Inferior parietal cortex (tissue), 1 donor: ENCODE data around the gene IKZF4.
A peak's percentile ranks its signal among the peaks of the same experiment; 100 is the strongest.

Source experiments
- DNase-seq: peaks from one replicate; pipeline ENCODE4 v3.0.0-alpha.2; 2016; ENCODE audit errors: extremely low spot score

IKZF4 gene

DNA sequence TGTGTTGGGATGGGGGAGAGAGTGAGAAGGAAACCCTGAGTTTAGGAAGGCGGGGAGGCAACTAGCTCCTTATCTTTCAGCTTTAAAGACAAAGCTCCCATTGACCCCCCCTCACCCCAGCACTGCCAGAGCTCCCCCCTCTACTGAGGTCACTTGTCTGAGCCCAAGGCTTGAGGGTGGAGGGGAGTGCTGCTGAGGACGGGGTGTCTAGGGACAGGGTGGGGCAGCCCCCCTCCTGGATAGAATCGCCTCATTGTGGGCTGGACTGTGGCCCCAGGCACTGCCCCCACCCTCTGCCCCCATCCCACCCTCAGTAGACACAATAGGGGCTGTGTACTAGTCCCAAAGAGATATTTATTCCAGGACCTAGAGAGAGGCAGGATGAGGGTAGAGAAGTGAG lies 62.1 kb downstream of the IKZF4 start:
- DNase-seq = peak; percentile 73

DNA sequence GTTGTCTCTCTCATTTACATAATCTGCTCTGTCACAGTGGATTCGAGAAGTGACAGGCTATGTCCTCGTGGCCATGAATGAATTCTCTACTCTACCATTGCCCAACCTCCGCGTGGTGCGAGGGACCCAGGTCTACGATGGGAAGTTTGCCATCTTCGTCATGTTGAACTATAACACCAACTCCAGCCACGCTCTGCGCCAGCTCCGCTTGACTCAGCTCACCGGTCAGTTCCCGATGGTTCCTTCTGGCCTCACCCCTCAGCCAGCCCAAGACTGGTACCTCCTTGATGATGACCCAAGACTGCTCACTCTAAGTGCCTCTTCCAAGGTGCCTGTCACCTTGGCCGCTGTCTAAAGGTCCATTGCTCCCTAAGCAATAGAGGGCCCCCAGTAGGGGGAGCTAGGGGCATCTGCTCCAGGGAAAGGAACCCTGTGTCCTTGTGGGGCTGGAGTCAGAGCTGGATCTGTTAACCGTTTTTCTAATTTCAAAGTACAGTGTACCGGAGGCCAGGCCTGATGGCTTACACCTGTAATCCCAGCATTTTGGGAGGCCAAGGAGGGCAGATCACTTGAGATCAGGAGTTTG lies 64.2 kb downstream of the IKZF4 start:
- no peak for DNase-seq

DNA sequence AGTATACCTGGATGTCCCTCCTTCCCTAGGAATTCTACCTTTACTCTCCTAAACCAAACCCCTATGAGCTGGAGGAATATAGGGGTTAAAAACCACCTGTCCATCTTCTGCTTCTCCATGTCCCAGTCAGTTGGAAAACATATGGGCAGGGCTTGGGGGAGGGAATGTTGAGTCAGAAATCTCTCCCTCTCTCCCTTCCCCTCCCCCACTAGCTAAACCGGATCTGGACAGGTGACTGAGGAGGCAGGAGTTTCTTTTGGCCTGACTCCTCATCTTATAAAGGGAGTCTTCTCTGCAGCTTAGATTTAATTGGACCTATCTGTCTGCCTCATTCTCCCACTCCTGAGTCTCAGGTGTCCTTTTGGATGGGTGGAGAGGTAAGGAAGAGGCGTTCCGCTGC lies 65.3 kb downstream of the IKZF4 start:
- DNase-seq = no peak

DNA sequence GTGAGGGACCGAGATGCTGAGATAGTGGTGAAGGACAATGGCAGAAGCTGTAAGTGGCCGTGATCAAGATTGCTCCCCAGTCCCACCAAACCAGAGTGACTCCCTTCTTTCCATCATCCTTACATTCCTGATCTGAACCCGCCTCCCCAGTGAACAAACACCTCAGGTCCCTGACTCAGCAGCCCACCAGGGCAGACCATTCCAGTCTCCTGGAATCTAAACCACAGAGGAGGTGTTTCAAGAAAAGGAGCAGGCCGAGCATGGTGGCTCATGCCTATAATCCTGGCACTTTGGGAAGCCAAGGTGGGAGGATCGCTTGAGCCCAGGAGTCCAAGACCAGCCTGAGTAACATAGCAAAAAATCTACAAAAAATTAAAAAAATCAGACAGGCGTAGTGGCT lies 65.8 kb downstream of the IKZF4 start:
- no peak for DNase-seq

DNA sequence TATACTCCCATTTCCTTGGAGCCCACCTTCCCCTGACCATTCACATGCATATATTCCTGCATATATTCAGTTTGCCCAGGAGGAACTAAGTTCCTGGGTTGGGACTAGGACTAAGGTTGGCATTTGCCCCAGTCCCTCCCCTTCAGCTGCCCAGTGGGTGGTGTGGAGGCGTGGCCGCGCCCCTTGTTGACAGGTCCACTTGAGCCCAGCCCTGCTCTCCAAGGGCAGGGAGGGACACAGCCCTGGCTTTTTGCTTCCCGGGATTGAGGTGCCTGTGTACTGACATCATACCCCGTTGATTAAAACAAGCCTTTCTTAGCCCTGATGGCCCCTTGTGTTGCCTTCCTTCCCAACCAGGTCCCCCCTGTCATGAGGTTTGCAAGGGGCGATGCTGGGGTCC lies 66.4 kb downstream of the IKZF4 start:
- DNase-seq = no peak
